Inflammatory macrophage (primary cell): Measurements from ENCODE around the gene ATIC.

Experiments used
- DNase-seq, 2 donors: peaks; one replicate each; pipeline ENCODE4 v3.0.0-alpha.2; 2020 to 2022

ATIC gene

DNA sequence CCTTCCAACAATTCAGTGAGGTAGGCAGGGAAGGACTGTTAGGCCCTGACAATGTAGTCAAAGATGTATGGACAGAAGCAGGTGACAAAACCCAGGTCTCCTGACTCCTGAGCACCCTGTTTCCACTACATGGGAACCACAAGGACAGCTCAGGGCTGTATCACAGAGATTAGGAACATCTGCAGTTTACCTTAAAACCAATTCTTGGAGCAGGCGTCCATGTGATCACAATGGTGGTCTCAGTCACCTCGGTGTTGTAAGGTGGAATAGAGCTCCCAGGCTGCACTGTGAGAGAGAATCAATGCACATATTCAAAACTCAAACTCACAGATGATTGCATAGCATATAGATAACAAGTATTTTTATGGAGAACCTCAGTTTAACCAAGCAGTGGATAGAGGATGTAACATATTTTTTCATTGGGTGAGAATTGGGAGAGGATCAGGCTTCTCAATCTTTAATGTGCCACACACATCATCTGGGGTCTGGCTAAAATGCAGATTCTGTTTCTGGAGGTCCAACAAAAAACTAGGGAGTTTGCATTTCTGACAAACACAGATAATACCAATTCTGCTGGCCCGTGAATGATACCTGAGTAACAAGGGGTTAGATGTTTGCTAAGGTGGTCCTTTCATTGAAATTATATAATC is 87.3 kb downstream of the ATIC start:
- no peak for DNase-seq
